HEK293T (cell line): Measurements from ENCODE around the gene PDCD2L.

Experiments
- ARNT ChIP-seq: fragments of 450-650 bp; IDR thresholded peaks from 2 replicates; pipeline ENCODE4 v1.6.1; 2017; ENCODE audit warnings: mild to moderate bottlenecking
- BHLHE40 ChIP-seq: fragments of 450-650 bp; IDR thresholded peaks from 2 replicates; pipeline ENCODE4 v1.6.1; 2016; ENCODE audit warnings: mild to moderate bottlenecking, moderate library complexity, borderline replicate concordance
- ELF4 ChIP-seq: fragments of 450-650 bp; IDR thresholded peaks from 2 replicates; pipeline ENCODE4 v1.6.1; 2017; ENCODE audit warnings: antibody characterized with exemption
- FOXK2 ChIP-seq: fragments of 450-650 bp; IDR thresholded peaks from 2 replicates; pipeline ENCODE4 v1.6.1; 2016; ENCODE audit warnings: mild to moderate bottlenecking
- FOXM1 ChIP-seq: fragments of 450-650 bp; IDR thresholded peaks from 2 replicates; pipeline ENCODE4 v1.6.1; 2017; ENCODE audit warnings: mild to moderate bottlenecking, borderline replicate concordance
- L3MBTL2 ChIP-seq: fragments of 450-650 bp; conservative IDR thresholded peaks from 2 replicates; pipeline ENCODE4 v1.6.1; 2016; ENCODE audit warnings: mild to moderate bottlenecking
- SP1 ChIP-seq: fragments of 450-650 bp; IDR thresholded peaks from 2 replicates; pipeline ENCODE4 v1.6.1; 2017
- TF ChIP-seq, protein P1 (sequence below): fragments of 450-650 bp; IDR thresholded peaks from 2 replicates; pipeline ENCODE4 v1.6.1; 2016

DNA sequence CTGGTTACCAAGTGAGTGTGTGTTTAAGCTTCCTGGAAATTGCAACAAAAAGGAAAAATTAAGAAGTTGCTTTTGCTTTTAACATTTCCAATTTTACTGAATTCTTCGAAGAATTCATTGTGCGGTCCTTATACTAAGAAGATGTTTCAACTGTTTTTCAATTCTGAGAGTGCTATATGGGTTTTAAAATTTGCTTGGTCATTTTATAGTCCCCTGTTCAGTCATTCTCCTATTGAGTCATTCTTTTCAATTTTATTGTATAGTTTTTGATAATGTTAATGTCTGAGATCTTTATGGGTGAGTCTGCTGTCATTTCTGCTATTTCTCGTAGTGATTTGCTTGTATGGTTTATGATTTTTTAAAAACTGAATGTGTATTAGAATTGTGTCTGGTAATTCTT, 50.5 kb downstream of the PDCD2L start:
- TF ChIP-seq FOXK2 (no peak), L3MBTL2 (no peak), BHLHE40 (no peak), ELF4 (no peak), SP1 (no peak), FOXM1 (no peak), ARNT (no peak)
- TF ChIP-seq, protein P1, sequence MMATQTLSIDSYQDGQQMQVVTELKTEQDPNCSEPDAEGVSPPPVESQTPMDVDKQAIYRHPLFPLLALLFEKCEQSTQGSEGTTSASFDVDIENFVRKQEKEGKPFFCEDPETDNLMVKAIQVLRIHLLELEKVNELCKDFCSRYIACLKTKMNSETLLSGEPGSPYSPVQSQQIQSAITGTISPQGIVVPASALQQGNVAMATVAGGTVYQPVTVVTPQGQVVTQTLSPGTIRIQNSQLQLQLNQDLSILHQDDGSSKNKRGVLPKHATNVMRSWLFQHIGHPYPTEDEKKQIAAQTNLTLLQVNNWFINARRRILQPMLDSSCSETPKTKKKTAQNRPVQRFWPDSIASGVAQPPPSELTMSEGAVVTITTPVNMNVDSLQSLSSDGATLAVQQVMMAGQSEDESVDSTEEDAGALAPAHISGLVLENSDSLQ = no peak
